ENCODE results near the gene GAGE12J.
"Not testable (repeated sequence)": the region's sequence is repeated elsewhere in the genome, so short reads cannot be mapped to it uniquely, and the experiment has no call there.

Gene GAGE12J

GRCh38 chrX:49321737-49322136, at the start of gene GAGE12J:
Gene GAGE12J, plus strand, starts transcription at chrX:49322037. Its CDS starts 1,157 bp downstream, at chrX:49323194.
- not testable (repeated sequence) for H4K20me1 ChIP-seq (ENCODE audit: insufficient read depth, low read length); H3F3A ChIP-seq (ENCODE audit: insufficient read depth, low read length); H2AFZ ChIP-seq (ENCODE audit: low read length); H3K27me3 ChIP-seq (ENCODE audit: insufficient read depth, low read length); H3K9me2 ChIP-seq (ENCODE audit: low read depth, low read length); H3K4me2 ChIP-seq (ENCODE audit: low read length); H3K9ac ChIP-seq (ENCODE audit: low read length); H3K4me1 ChIP-seq (ENCODE audit: insufficient read depth, low read length, severe bottlenecking); H3K36me3 ChIP-seq (ENCODE audit: insufficient read depth, low read length); H3K79me2 ChIP-seq (ENCODE audit: insufficient read depth, low read length); H3K4me3 ChIP-seq (ENCODE audit: low read depth, low read length, poor library complexity, severe bottlenecking); H3K27ac ChIP-seq (ENCODE audit: low read depth, low read length, poor library complexity, severe bottlenecking); H3K9me3 ChIP-seq (ENCODE audit: low read length)

GRCh38 chrX:49272421-49272820, 49.4 kb upstream of the GAGE12J start:
- H3K27ac ChIP-seq (ENCODE audit: low read depth, low read length, poor library complexity, severe bottlenecking) = no peak overlapping the region
- H3F3A ChIP-seq (ENCODE audit: insufficient read depth, low read length) = no peaks in the 10 kb centered on the region
- H3K9me2 ChIP-seq (ENCODE audit: low read depth, low read length) = no peaks in the 10 kb centered on the region
- peaks cover 12% of the 10 kb centered on the region for H3K79me2 ChIP-seq (ENCODE audit: insufficient read depth, low read length)
- no peak overlapping the region for H2AFZ ChIP-seq (ENCODE audit: low read length)
- H3K4me1 ChIP-seq (ENCODE audit: insufficient read depth, low read length, severe bottlenecking) = peaks cover 38% of the 10 kb centered on the region
- no peaks in the 10 kb centered on the region for H3K27me3 ChIP-seq (ENCODE audit: insufficient read depth, low read length)
- H3K4me3 ChIP-seq (ENCODE audit: low read depth, low read length, poor library complexity, severe bottlenecking) = peak overlapping the region; percentile 70
- peak overlapping the region; percentile 78 for H3K4me2 ChIP-seq (ENCODE audit: low read length)
- no peak overlapping the region; the same call in 1 of the 2 replicates for H3K9ac ChIP-seq (ENCODE audit: low read length)
- no peaks in the 10 kb centered on the region; the same call in 1 of the 2 replicates for H3K36me3 ChIP-seq (ENCODE audit: insufficient read depth, low read length)
- TF ChIP-seq CTCF (IDR thresholded peaks at IDR 0.05; ENCODE audit: low read length) (no peak), EZH2 (IDR thresholded peaks at IDR 0.05; ENCODE audit: borderline replicate concordance, low read length) (no peak)
- H4K20me1 ChIP-seq (ENCODE audit: insufficient read depth, low read length) = no peaks in the 10 kb centered on the region
- H3K9me3 ChIP-seq (ENCODE audit: low read length) = no peaks in the 10 kb centered on the region

GRCh38 chrX:49273181-49273727, 48.6 kb upstream of the GAGE12J start:
- Histone ChIP-seq H3K9me2 (ENCODE audit: low read depth, low read length) (no peaks in the 10 kb centered on the region), H3F3A (ENCODE audit: insufficient read depth, low read length) (no peaks in the 10 kb centered on the region), H3K27me3 (ENCODE audit: insufficient read depth, low read length) (no peaks in the 10 kb centered on the region), H3K27ac (ENCODE audit: low read depth, low read length, poor library complexity, severe bottlenecking) (no peak overlapping the region), H3K36me3 (ENCODE audit: insufficient read depth, low read length) (no peaks in the 10 kb centered on the region; the same call in 1 of the 2 replicates), H3K79me2 (ENCODE audit: insufficient read depth, low read length) (peaks cover 12% of the 10 kb centered on the region), H2AFZ (ENCODE audit: low read length) (no peak overlapping the region), H3K4me3 (ENCODE audit: low read depth, low read length, poor library complexity, severe bottlenecking) (no peak overlapping the region), H3K9me3 (ENCODE audit: low read length) (no peaks in the 10 kb centered on the region), H3K4me2 (ENCODE audit: low read length) (no peak overlapping the region), H3K9ac (ENCODE audit: low read length) (no peak overlapping the region), H4K20me1 (ENCODE audit: insufficient read depth, low read length) (no peaks in the 10 kb centered on the region), H3K4me1 (ENCODE audit: insufficient read depth, low read length, severe bottlenecking) (peaks cover 35% of the 10 kb centered on the region)
- TF ChIP-seq CTCF (IDR thresholded peaks at IDR 0.05; ENCODE audit: low read length) (no peak), EZH2 (IDR thresholded peaks at IDR 0.05; ENCODE audit: borderline replicate concordance, low read length) (no peak)

- Histone ChIP-seq H4K20me1 (ENCODE audit: insufficient read depth, low read length) (no peaks in the 10 kb centered on the region), H3K9me3 (ENCODE audit: low read length) (no peaks in the 10 kb centered on the region), H3K9me2 (ENCODE audit: low read depth, low read length) (no peaks in the 10 kb centered on the region), H2AFZ (ENCODE audit: low read length) (no peak overlapping the region), H3K27me3 (ENCODE audit: insufficient read depth, low read length) (no peaks in the 10 kb centered on the region), H3K4me1 (ENCODE audit: insufficient read depth, low read length, severe bottlenecking) (peaks cover 19% of the 10 kb centered on the region), H3K9ac (ENCODE audit: low read length) (no peak overlapping the region), H3K36me3 (ENCODE audit: insufficient read depth, low read length) (no peaks in the 10 kb centered on the region; the same call in 1 of the 2 replicates), H3K79me2 (ENCODE audit: insufficient read depth, low read length) (peaks cover 7% of the 10 kb centered on the region), H3K27ac (ENCODE audit: low read depth, low read length, poor library complexity, severe bottlenecking) (no peak overlapping the region), H3K4me2 (ENCODE audit: low read length) (no peak overlapping the region), H3K4me3 (ENCODE audit: low read depth, low read length, poor library complexity, severe bottlenecking) (no peak overlapping the region), H3F3A (ENCODE audit: insufficient read depth, low read length) (no peaks in the 10 kb centered on the region)
- no peak for TF ChIP-seq CTCF (IDR thresholded peaks at IDR 0.05; ENCODE audit: low read length)
- no peak for TF ChIP-seq EZH2 (IDR thresholded peaks at IDR 0.05; ENCODE audit: borderline replicate concordance, low read length)
Measured at GRCh38 chrX:49276207-49276606, 45.6 kb upstream of the GAGE12J start.

All from OCI-LY1 (cell line).